DOHH2 (cell line): ENCODE data around the gene PDE4A.

Experiments used
- H3F3A ChIP-seq: fragments of 200-600 bp; sonication (generic), shearing (Covaris generic); 2 replicates; pipeline ENCODE4 v1.6.0; 2016; ENCODE audit warnings: antibody characterized with exemption, mild to moderate bottlenecking; ENCODE audit not compliant: control insufficient read depth, insufficient read depth
- H3K27ac ChIP-seq: fragments of 200-600 bp; sonication (generic); 2 replicates; pipeline ENCODE4 v1.5.1; 2014; ENCODE audit warnings: low read depth, mild to moderate bottlenecking, low read length, moderate library complexity
- H3K27me3 ChIP-seq: fragments of 200-600 bp; sonication (generic); 2 replicates; pipeline ENCODE4 v1.6.1; 2014; ENCODE audit warnings: mild to moderate bottlenecking, low read length, mixed read lengths; ENCODE audit not compliant: control insufficient read depth
- H3K36me3 ChIP-seq: fragments of 200-600 bp; sonication (generic); 2 replicates; pipeline ENCODE4 v1.6.1; 2014; ENCODE audit warnings: mild to moderate bottlenecking, low read length, moderate library complexity, mixed read lengths; ENCODE audit not compliant: control insufficient read depth
- H3K4me1 ChIP-seq: fragments of 200-600 bp; sonication (generic); 2 replicates; pipeline ENCODE4 v1.6.1; 2014; ENCODE audit warnings: mild to moderate bottlenecking, low read length, mixed read lengths; ENCODE audit not compliant: control insufficient read depth
- H3K4me2 ChIP-seq: fragments of 200-600 bp; sonication (generic); 2 replicates; pipeline ENCODE4 v1.6.0; 2014; ENCODE audit warnings: mild to moderate bottlenecking, low read length, moderate library complexity
- H3K4me3 ChIP-seq: fragments of 200-600 bp; sonication (generic); 2 replicates; pipeline ENCODE4 v1.5.1; 2014; ENCODE audit warnings: mild to moderate bottlenecking, low read length, mixed read lengths
- H3K79me2 ChIP-seq: fragments of 200-600 bp; sonication (generic); 2 replicates; pipeline ENCODE4 v1.6.1; 2014; ENCODE audit warnings: mild to moderate bottlenecking, low read length, mixed read lengths; ENCODE audit not compliant: control insufficient read depth
- H3K9me2 ChIP-seq: fragments of 200-600 bp; sonication (generic); replicated peaks from 2 replicates; pipeline ENCODE4 v1.6.1; 2014; ENCODE audit warnings: mild to moderate bottlenecking, low read length, mixed read lengths; ENCODE audit not compliant: control insufficient read depth
- H3K9me3 ChIP-seq: fragments of 200-600 bp; sonication (generic); 2 replicates; pipeline ENCODE4 v1.6.1; 2014; ENCODE audit warnings: antibody characterized with exemption, low read length, mixed read lengths; ENCODE audit not compliant: control insufficient read depth, insufficient read depth
- H4K20me1 ChIP-seq: fragments of 200-600 bp; sonication (generic); 2 replicates; pipeline ENCODE4 v1.6.0; 2014; ENCODE audit warnings: low read depth, mild to moderate bottlenecking, antibody characterized with exemption, low read length, moderate library complexity; ENCODE audit not compliant: control insufficient read depth, insufficient read depth
- EZH2phosphoT487 ChIP-seq: fragments of 200-600 bp; sonication (generic); IDR thresholded peaks from 2 replicates; pipeline ENCODE4 v1.6.1; 2017; ENCODE audit warnings: borderline replicate concordance, mild to moderate bottlenecking, antibody characterized with exemption, low read length, moderate library complexity, mixed read lengths
- TF ChIP-seq, protein P1 (sequence below): fragments of 200-600 bp; sonication (generic); IDR thresholded peaks from one replicate; pipeline ENCODE4 v1.5.1; 2014; ENCODE audit warnings: antibody characterized with exemption, mild to moderate bottlenecking, low read depth, low read length; ENCODE audit not compliant: poor library complexity, severe bottlenecking

PDE4A gene

DNA sequence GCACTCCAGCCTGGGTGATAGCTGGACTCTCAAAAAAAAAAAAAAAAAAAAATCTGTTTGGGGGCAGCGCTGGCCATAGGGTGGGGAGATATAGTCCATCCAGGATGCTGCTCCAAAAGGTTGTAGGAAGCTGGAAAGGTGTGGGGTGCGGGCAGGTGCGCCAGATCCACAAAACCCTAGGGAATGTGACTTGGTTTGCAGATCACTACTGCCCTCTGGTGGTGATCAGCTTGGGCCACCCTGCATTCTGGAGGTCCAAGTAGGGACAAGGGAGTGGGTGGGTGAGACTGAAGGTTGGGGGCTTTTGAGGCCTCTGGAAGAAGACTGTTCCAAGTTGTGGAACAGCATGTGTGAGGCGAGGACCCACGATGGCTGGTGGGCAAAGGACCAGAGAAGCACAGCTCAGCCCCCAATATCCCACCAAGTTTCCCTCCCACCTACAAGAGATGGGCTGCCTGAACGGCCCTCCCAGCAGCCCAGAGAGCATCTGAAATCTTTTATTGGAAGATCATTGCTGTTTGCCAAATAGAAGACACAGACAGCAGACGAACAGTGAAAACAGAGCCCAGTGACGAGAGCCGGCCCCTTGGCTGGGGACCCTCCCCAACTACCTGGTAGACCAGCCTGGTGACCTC is 29.6 kb upstream of the PDE4A start:
- Histone ChIP-seq H3K4me2 (no peak overlapping the region), H3K36me3 (peaks cover 54% of the 10 kb centered on the region), H3K27ac (no peak overlapping the region), H3K4me3 (no peak overlapping the region), H3K9me2 (no peaks in the 10 kb centered on the region), H3F3A (peaks cover 16% of the 10 kb centered on the region), H3K79me2 (no peaks in the 10 kb centered on the region; the same call in 1 of the 2 replicates), H3K27me3 (no peaks in the 10 kb centered on the region), H3K9me3 (no peaks in the 10 kb centered on the region), H4K20me1 (0 out of 2 replicates have a peak, but pooled peaks cover 4% of the 10 kb centered on the region), H3K4me1 (peaks cover 3% of the 10 kb centered on the region; the same call in 1 of the 2 replicates)
- TF ChIP-seq, protein P1, sequence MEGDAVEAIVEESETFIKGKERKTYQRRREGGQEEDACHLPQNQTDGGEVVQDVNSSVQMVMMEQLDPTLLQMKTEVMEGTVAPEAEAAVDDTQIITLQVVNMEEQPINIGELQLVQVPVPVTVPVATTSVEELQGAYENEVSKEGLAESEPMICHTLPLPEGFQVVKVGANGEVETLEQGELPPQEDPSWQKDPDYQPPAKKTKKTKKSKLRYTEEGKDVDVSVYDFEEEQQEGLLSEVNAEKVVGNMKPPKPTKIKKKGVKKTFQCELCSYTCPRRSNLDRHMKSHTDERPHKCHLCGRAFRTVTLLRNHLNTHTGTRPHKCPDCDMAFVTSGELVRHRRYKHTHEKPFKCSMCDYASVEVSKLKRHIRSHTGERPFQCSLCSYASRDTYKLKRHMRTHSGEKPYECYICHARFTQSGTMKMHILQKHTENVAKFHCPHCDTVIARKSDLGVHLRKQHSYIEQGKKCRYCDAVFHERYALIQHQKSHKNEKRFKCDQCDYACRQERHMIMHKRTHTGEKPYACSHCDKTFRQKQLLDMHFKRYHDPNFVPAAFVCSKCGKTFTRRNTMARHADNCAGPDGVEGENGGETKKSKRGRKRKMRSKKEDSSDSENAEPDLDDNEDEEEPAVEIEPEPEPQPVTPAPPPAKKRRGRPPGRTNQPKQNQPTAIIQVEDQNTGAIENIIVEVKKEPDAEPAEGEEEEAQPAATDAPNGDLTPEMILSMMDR = peak; percentile 91
- TF ChIP-seq EZH2phosphoT487 = no peak

DNA sequence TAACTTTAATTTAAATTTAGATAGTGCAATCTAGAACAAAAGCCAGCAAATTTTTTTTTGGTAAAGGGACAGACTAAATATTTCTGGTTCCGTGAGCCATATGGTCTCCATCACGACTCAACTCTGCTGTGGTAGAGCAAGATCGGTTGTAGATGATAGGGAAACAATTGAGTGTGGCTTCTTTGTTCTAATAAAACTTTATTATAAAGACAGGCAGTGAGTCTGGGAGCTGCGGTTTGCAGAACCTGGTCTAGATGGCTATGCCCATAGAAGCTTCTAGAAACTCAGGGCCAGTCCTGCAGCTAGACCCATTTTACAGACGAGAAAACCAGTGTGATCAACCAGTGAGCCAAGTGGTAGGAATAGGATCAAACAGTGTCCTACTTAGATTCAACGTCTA is 28.2 kb upstream of the PDE4A start:
- Histone ChIP-seq H3K4me1 (peaks cover under 1% of the 10 kb centered on the region; the same call in 1 of the 2 replicates), H3K79me2 (peaks cover 9% of the 10 kb centered on the region), H3K9me2 (no peaks in the 10 kb centered on the region), H3K9me3 (no peaks in the 10 kb centered on the region), H3K27ac (no peak overlapping the region), H3K36me3 (peaks cover 62% of the 10 kb centered on the region), H3K4me2 (no peak overlapping the region), H4K20me1 (0 out of 2 replicates have a peak, but pooled peaks cover 4% of the 10 kb centered on the region), H3F3A (peaks cover 16% of the 10 kb centered on the region), H3K27me3 (no peaks in the 10 kb centered on the region), H3K4me3 (no peak overlapping the region)
- TF ChIP-seq, protein P1 = no peak
- no peak for TF ChIP-seq EZH2phosphoT487

DNA sequence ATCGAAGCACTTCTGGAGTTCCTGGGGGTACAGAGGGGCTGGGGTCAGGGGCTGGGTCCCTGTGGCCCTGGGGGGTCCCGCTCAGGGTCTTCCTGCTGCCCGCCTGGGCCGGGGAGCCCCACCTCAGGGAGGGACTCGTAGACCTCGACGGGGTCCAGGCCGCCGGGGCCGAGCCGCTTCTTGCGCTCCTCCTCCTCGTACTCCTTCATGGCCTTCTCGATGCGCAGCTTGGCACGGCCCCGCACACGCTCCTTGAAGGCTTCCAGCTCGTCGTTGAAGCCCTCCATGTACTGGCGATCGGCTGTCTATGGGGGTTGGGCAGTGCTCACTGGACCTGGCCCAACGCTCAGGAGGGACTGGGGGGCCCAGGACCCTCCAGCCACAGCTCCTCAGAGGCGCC is 27.2 kb upstream of the PDE4A start:
- no peaks in the 10 kb centered on the region for H3K9me3 ChIP-seq
- H3K4me3 ChIP-seq = no peak overlapping the region
- no peaks in the 10 kb centered on the region for H3K9me2 ChIP-seq
- H3F3A ChIP-seq = peaks cover 16% of the 10 kb centered on the region
- no peak for TF ChIP-seq EZH2phosphoT487
- TF ChIP-seq, protein P1 = no peak
- H3K79me2 ChIP-seq = peaks cover 19% of the 10 kb centered on the region
- no peak overlapping the region for H3K4me2 ChIP-seq
- H3K36me3 ChIP-seq = peaks cover 69% of the 10 kb centered on the region
- no peaks in the 10 kb centered on the region for H3K4me1 ChIP-seq
- 0 out of 2 replicates have a peak, but pooled peaks cover 4% of the 10 kb centered on the region for H4K20me1 ChIP-seq
- no peaks in the 10 kb centered on the region for H3K27me3 ChIP-seq
- H3K27ac ChIP-seq = no peak overlapping the region
